GM12864 (cell line): Measurements from ENCODE around the gene TMEM190.
"Not testable (repeated sequence)": the region's sequence is repeated elsewhere in the genome, so short reads cannot be mapped to it uniquely, and the experiment has no call there.

Experiments
- DNase-seq: peaks from one replicate; pipeline ENCODE4 v3.0.0-alpha.2; 2011; ENCODE audit warnings: low read depth
- H3K4me3 ChIP-seq: 2 replicates; pipeline ENCODE4 v1.5.1; 2011; ENCODE audit warnings: mild to moderate bottlenecking, low read depth, low read length, control low read depth
- TF ChIP-seq, protein P1 (sequence below): IDR thresholded peaks from 2 replicates; pipeline ENCODE4 v1.5.1; 2011; ENCODE audit warnings: low read depth, mild to moderate bottlenecking, moderate library complexity, low read length, control low read depth, inconsistent platforms; ENCODE audit errors: missing control alignments

TMEM190 gene

DNA sequence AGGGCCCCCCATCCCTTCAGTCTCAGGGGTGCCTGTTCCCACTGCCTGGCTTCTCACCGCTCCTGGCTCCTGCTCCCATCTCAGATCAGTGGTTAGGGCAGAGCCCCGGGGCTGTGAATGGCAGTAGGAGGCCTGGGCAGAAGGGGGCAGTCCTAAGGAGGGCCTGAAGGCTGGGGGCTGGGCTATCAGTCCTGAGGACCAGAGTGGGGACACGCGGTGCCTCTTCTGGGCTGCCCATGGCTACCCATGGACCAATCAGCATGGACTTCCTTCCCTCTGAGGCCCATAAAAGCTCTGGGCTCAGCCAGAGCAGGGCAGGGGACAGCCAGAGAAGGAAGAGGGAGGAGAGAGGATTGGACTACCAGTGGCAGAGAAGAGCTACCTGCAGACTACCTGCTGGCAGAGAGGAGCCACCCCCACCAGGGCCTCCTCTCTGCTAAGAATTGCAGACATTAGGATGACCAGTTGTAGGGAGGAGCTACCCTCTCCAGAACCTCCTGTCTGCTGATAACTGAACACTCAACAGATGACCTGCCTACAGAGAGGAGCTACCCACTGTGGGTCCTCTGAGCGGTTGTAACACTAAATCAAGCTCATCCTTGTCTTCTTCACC, 43.1 kb downstream of the TMEM190 start:
- TF ChIP-seq, protein P1, sequence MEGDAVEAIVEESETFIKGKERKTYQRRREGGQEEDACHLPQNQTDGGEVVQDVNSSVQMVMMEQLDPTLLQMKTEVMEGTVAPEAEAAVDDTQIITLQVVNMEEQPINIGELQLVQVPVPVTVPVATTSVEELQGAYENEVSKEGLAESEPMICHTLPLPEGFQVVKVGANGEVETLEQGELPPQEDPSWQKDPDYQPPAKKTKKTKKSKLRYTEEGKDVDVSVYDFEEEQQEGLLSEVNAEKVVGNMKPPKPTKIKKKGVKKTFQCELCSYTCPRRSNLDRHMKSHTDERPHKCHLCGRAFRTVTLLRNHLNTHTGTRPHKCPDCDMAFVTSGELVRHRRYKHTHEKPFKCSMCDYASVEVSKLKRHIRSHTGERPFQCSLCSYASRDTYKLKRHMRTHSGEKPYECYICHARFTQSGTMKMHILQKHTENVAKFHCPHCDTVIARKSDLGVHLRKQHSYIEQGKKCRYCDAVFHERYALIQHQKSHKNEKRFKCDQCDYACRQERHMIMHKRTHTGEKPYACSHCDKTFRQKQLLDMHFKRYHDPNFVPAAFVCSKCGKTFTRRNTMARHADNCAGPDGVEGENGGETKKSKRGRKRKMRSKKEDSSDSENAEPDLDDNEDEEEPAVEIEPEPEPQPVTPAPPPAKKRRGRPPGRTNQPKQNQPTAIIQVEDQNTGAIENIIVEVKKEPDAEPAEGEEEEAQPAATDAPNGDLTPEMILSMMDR = no peak
- no peak for DNase-seq
- H3K4me3 ChIP-seq = no peak overlapping the region

DNA sequence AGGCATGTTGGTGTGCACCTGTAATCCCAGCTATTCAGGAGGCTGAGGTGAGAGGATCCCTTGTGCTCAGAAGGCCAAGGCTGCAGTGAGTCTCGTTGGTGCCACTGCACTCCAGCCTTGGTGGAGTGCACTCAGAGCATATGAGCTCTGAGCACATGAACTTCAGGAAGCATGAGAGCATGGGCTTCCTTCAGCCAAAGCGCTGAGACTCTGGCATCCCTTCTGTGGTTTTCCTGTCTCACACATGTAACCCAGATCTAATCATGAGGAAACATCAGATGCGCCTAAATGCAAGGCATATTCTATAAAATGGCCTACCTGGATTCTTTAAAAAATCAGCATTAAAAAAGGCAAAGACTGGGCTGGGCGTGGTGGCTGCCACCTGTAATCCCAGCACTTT, 44.7 kb downstream of the TMEM190 start:
- not testable (repeated sequence) for DNase-seq, H3K4me3 ChIP-seq

DNA sequence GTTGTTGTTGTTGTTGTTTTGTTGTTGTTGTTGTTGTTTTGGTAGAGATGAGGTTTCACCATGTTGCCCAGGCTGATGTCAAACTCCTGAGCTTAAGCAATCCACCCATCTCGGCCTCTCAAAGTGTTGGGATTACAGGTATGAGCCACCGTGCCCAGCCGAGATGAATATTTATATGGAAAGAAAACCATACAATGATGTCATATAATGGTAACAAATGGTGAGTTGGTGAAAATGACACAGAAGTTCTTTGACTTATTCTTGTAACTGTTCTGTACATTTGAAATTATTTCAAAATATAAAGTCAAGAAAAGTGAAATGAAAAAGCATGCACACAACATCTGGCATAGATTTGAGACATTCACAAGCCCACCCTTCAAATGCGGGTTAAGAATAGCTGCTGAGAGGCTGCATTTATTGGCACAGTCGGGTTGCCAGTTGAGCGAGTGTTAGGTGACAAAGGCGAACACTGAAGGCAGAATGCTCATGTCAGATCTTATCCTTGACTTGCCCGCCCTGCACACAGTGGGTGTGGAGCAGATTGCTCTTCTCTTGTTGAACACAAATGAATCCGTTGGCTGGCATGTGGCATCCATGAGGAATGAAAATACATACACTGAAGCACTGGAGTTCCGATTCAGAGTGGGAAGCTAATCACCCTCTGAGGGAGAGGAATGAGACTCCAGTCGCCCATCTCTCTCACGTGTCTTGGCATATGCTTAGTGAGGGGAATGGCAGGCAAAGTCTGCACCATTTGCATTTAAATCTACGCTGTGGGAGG, 46.8 kb downstream of the TMEM190 start:
- TF ChIP-seq, protein P1 = no peak
- DNase-seq = no peak
- no peak overlapping the region for H3K4me3 ChIP-seq

DNA sequence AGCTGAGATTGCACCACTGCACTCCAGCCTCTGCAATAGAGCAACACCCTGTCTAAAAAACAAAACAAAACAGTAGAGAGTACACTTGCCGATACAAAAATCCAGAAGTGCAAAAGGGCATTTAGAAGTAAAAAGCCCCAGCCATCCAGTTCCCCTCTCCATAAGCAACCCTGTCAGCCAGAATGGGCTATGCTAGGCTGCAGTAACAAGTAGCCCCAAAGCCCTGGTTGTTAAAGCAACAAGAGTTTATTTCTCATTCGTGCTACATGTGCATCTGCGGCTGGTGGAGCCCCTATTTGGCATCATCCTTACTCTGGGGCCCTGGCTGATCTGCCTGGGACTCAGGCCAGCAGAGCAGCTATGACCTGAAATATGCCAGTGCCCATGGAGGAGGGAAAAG, 47.9 kb downstream of the TMEM190 start:
- no peak for DNase-seq
- TF ChIP-seq, protein P1 = no peak
- no peak overlapping the region for H3K4me3 ChIP-seq

DNA sequence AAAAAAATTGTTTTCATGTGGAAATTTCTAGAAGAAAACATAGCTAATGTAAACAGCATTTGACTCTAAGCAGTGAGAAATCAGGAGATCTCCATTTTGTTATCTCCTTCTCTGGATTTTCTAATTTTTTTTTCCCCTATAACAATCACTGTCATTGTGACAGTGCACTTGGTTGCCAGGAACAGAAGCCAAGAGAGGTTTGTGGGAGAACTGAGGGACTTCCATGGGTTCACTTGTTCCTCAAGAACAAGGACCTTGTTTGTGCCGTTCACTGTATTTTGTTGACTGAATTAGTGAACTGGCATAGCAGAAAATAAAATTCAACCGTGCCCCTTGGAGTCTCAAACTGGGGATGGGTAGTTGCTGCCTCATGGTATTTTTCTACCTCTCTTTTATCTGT, 49.4 kb downstream of the TMEM190 start:
- no peak overlapping the region for H3K4me3 ChIP-seq
- TF ChIP-seq, protein P1 = no peak
- DNase-seq = no peak
